Measurements from ENCODE around the gene LRRC49.
"Not testable (repeated sequence)": the region's sequence is repeated elsewhere in the genome, so short reads cannot be mapped to it uniquely, and the experiment has no call there.

LRRC49 gene

DNA sequence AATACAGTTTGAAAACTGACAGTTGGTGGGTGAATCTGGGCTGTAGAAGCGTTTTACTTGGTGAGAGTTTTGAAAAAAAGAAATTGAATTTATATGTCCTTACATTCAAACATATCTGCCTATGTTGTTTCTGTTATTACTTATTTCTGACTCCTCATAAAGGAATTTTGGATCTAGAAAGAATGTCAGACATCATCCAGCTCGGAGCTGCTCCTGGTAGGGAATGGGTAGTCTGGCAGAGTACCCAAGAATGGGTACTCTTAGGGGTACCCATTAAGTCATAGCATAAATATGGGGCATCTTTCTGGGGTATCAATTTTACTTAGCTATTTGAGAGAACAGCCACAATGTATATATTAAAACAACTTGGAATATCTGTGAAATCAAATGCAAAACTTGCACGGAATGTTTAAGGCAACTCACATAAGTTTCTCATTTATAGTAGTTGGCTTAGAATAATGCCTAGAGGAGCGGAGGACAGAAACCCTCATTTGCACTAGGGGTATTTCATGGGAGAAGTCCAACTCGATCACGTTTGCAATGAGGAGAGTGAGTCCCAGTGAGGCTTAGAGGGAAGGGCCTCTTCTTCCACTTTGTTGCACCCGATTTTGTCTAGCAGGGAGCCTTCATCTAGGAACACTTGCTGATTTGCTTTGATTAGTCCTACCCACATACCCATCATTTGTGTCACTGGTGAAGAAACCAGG is 36.3 kb upstream of the LRRC49 start:
- Histone ChIP-seq H3K9me3 (ENCODE audit: control insufficient read depth, insufficient read depth, low read length) (no peaks in the 10 kb centered on the region), H3K9ac (ENCODE audit: low read depth, low read length) (no peak overlapping the region), H3K36me3 (ENCODE audit: control insufficient read depth, insufficient read depth, low read length) (0 out of 2 replicates have a peak, but pooled peaks cover 3% of the 10 kb centered on the region), H3K27ac (ENCODE audit: low read depth, low read length) (no peak overlapping the region), H3K27me3 (ENCODE audit: control insufficient read depth, insufficient read depth, low read length) (0 out of 2 replicates have a peak, but pooled peaks cover 6% of the 10 kb centered on the region), H3K4me1 (ENCODE audit: control insufficient read depth, insufficient read depth, low read length) (peaks cover 8% of the 10 kb centered on the region), H3K4me3 (ENCODE audit: low read depth, low read length) (no peak overlapping the region)

DNA sequence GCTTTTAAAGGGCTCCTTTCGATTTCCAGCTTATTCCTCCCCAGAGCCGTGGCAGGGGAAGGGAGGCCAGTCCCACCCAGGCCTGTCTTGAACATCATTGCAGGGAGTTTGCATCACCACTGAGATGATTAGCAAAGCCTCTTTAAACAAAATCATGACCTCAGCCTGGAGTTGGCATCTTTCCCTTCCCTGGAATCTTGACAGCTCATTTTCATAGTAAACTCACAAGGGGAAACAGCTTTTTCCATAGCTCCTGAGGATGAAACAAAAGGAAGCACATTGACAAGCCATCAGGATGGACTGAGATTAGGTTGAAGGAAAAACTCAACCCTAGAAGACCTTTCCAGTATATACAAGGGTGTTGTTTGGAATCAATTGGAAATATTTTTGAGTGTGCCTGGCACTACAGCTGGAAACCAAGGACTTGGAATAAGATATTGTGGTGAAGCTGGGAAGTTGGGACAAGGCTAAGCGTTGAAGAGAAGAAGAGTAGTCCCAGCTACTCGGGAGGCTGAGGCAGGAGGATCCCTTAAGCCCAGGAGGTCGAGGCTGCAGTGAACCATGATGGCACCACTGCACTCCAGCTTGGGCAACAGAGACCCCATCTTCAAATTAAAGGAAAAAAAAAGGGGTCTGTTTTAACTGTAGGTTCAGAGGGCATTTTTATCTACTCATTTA is 35.6 kb upstream of the LRRC49 start:
- Histone ChIP-seq H3K4me3 (ENCODE audit: low read depth, low read length) (no peak overlapping the region), H3K27ac (ENCODE audit: low read depth, low read length) (no peak overlapping the region), H3K9ac (ENCODE audit: low read depth, low read length) (no peak overlapping the region), H3K27me3 (ENCODE audit: control insufficient read depth, insufficient read depth, low read length) (0 out of 2 replicates have a peak, but pooled peaks cover 6% of the 10 kb centered on the region), H3K9me3 (ENCODE audit: control insufficient read depth, insufficient read depth, low read length) (no peaks in the 10 kb centered on the region), H3K4me1 (ENCODE audit: control insufficient read depth, insufficient read depth, low read length) (peaks cover 8% of the 10 kb centered on the region), H3K36me3 (ENCODE audit: control insufficient read depth, insufficient read depth, low read length) (no peaks in the 10 kb centered on the region)

- peaks cover 2% of the 10 kb centered on the region for H3K4me1 ChIP-seq (ENCODE audit: control insufficient read depth, insufficient read depth, low read length)
- H3K9me3 ChIP-seq (ENCODE audit: control insufficient read depth, insufficient read depth, low read length), result no peaks in the 10 kb centered on the region
- H3K27me3 ChIP-seq (ENCODE audit: control insufficient read depth, insufficient read depth, low read length), result 0 out of 2 replicates have a peak, but pooled peaks cover 6% of the 10 kb centered on the region
- no peaks in the 10 kb centered on the region for H3K36me3 ChIP-seq (ENCODE audit: control insufficient read depth, insufficient read depth, low read length)
- no peak overlapping the region for H3K4me3 ChIP-seq (ENCODE audit: low read depth, low read length)
- no peak overlapping the region for H3K9ac ChIP-seq (ENCODE audit: low read depth, low read length)
- no peak overlapping the region for H3K27ac ChIP-seq (ENCODE audit: low read depth, low read length)
Observed at GRCh38 chr15:70857562-70858285, 34.9 kb upstream of the LRRC49 start.

- H3K4me1 ChIP-seq (ENCODE audit: control insufficient read depth, insufficient read depth, low read length); H3K27ac ChIP-seq (ENCODE audit: low read depth, low read length); H3K27me3 ChIP-seq (ENCODE audit: control insufficient read depth, insufficient read depth, low read length); H3K36me3 ChIP-seq (ENCODE audit: control insufficient read depth, insufficient read depth, low read length); H3K9ac ChIP-seq (ENCODE audit: low read depth, low read length); H3K9me3 ChIP-seq (ENCODE audit: control insufficient read depth, insufficient read depth, low read length); H3K4me3 ChIP-seq (ENCODE audit: low read depth, low read length): not testable (repeated sequence)
Observed at GRCh38 chr15:70858614-70859321, 33.9 kb upstream of the LRRC49 start.

- no peaks in the 10 kb centered on the region for H3K9me3 ChIP-seq (ENCODE audit: control insufficient read depth, insufficient read depth, low read length)
- no peak overlapping the region for H3K9ac ChIP-seq (ENCODE audit: low read depth, low read length)
- no peaks in the 10 kb centered on the region for H3K4me1 ChIP-seq (ENCODE audit: control insufficient read depth, insufficient read depth, low read length)
- H3K36me3 ChIP-seq (ENCODE audit: control insufficient read depth, insufficient read depth, low read length), result no peaks in the 10 kb centered on the region
- 0 out of 2 replicates have a peak, but pooled peaks cover 6% of the 10 kb centered on the region for H3K27me3 ChIP-seq (ENCODE audit: control insufficient read depth, insufficient read depth, low read length)
- no peak overlapping the region for H3K27ac ChIP-seq (ENCODE audit: low read depth, low read length)
- no peak overlapping the region for H3K4me3 ChIP-seq (ENCODE audit: low read depth, low read length)
Observed at GRCh38 chr15:70859322-70859908, 33.2 kb upstream of the LRRC49 start.

- H3K4me3 ChIP-seq (ENCODE audit: low read depth, low read length), result no peak overlapping the region
- H3K4me1 ChIP-seq (ENCODE audit: control insufficient read depth, insufficient read depth, low read length), result no peaks in the 10 kb centered on the region
- H3K27ac ChIP-seq (ENCODE audit: low read depth, low read length), result no peak overlapping the region
- 0 out of 2 replicates have a peak, but pooled peaks cover 6% of the 10 kb centered on the region for H3K27me3 ChIP-seq (ENCODE audit: control insufficient read depth, insufficient read depth, low read length)
- H3K36me3 ChIP-seq (ENCODE audit: control insufficient read depth, insufficient read depth, low read length), result no peaks in the 10 kb centered on the region
- no peak overlapping the region for H3K9ac ChIP-seq (ENCODE audit: low read depth, low read length)
- no peaks in the 10 kb centered on the region for H3K9me3 ChIP-seq (ENCODE audit: control insufficient read depth, insufficient read depth, low read length)
Observed at GRCh38 chr15:70859998-70860397, 32.6 kb upstream of the LRRC49 start.

- Histone ChIP-seq H3K9ac (ENCODE audit: low read depth, low read length) (no peak overlapping the region), H3K36me3 (ENCODE audit: control insufficient read depth, insufficient read depth, low read length) (no peaks in the 10 kb centered on the region), H3K27me3 (ENCODE audit: control insufficient read depth, insufficient read depth, low read length) (no peaks in the 10 kb centered on the region), H3K27ac (ENCODE audit: low read depth, low read length) (no peak overlapping the region), H3K9me3 (ENCODE audit: control insufficient read depth, insufficient read depth, low read length) (no peaks in the 10 kb centered on the region), H3K4me1 (ENCODE audit: control insufficient read depth, insufficient read depth, low read length) (no peaks in the 10 kb centered on the region), H3K4me3 (ENCODE audit: low read depth, low read length) (no peak overlapping the region)
Observed at GRCh38 chr15:70863450-70864218, 29.0 kb upstream of the LRRC49 start.

GRCh38 chr15:70866982-70867641 is 25.5 kb upstream of the LRRC49 start:
- no peaks in the 10 kb centered on the region for H3K9me3 ChIP-seq (ENCODE audit: control insufficient read depth, insufficient read depth, low read length)
- H3K4me3 ChIP-seq (ENCODE audit: low read depth, low read length), result no peak overlapping the region
- no peak overlapping the region for H3K27ac ChIP-seq (ENCODE audit: low read depth, low read length)
- no peaks in the 10 kb centered on the region for H3K27me3 ChIP-seq (ENCODE audit: control insufficient read depth, insufficient read depth, low read length)
- no peak overlapping the region for H3K9ac ChIP-seq (ENCODE audit: low read depth, low read length)
- no peaks in the 10 kb centered on the region for H3K4me1 ChIP-seq (ENCODE audit: control insufficient read depth, insufficient read depth, low read length)
- H3K36me3 ChIP-seq (ENCODE audit: control insufficient read depth, insufficient read depth, low read length), result no peaks in the 10 kb centered on the region

- Histone ChIP-seq H3K27me3 (ENCODE audit: control insufficient read depth, insufficient read depth, low read length) (no peaks in the 10 kb centered on the region), H3K9ac (ENCODE audit: low read depth, low read length) (no peak overlapping the region), H3K36me3 (ENCODE audit: control insufficient read depth, insufficient read depth, low read length) (no peaks in the 10 kb centered on the region), H3K27ac (ENCODE audit: low read depth, low read length) (no peak overlapping the region), H3K4me1 (ENCODE audit: control insufficient read depth, insufficient read depth, low read length) (no peaks in the 10 kb centered on the region), H3K9me3 (ENCODE audit: control insufficient read depth, insufficient read depth, low read length) (no peaks in the 10 kb centered on the region), H3K4me3 (ENCODE audit: low read depth, low read length) (no peak overlapping the region)
Observed at GRCh38 chr15:70867911-70868467, 24.6 kb upstream of the LRRC49 start.
